ENCODE results near the gene PALM3. TPM values are rescaled to one million over a fixed set of nuclear protein-coding genes. Genes with fewer than 3 reads are reported as not detected.

The PALM3 gene
- total RNA-seq, 3 donors from 2014 or later (not counting 1 experiment from before 2014, with no cell fraction given) = not detected

- 78% methylated on average over 7 of the region's 9 CpGs for WGBS (ENCODE audit: insufficient coverage)
- intact Hi-C loops (cut with micrococcal nuclease) = loop anchor here (5.0 kb wide), 1 partner anchor 44 kb away; the partner anchor contains the start of gene ASF1B
- no peaks in the 10 kb centered on the region for H3K27me3 Mint-ChIP-seq (ENCODE audit: low read depth in 2 of 2)
- ATAC-seq (no peak), DNase-seq (no peak)
- no peak overlapping the region for H3K27ac ChIP-seq (ENCODE audit: low read length)
- H3K9me3 Mint-ChIP-seq = no peaks in the 10 kb centered on the region
- H3K4me1 ChIP-seq (ENCODE audit: control insufficient read depth, insufficient read depth, low read length) = peaks cover 17% of the 10 kb centered on the region
- peak overlapping the region; percentile 62 for H3K4me3 Mint-ChIP-seq
- peaks cover 12% of the 10 kb centered on the region for H3K36me3 ChIP-seq (ENCODE audit: control insufficient read depth, insufficient read depth, low read length)
- no peaks in the 10 kb centered on the region for H3K36me3 Mint-ChIP-seq
- H3K4me3 ChIP-seq (ENCODE audit: low read length) = no peak overlapping the region
- peaks cover 7% of the 10 kb centered on the region for H3K9me3 ChIP-seq (ENCODE audit: control insufficient read depth, insufficient read depth, low read length)
- no peak for TF ChIP-seq CTCF (IDR thresholded peaks at IDR 0.05)
- no peaks in the 10 kb centered on the region for H3K27me3 ChIP-seq (ENCODE audit: control insufficient read depth, insufficient read depth, low read length)
- H3K27ac Mint-ChIP-seq = peak overlapping the region in 1 of 2 donors; percentile 6
- peaks cover 14 to 15% of the 10 kb centered on the region in 2 donors for H3K4me1 Mint-ChIP-seq
Measured at GRCh38 chr19:14093117-14093823, 31.4 kb upstream of the PALM3 start.

- Histone ChIP-seq H3K4me3 (ENCODE audit: low read length) (peak overlapping the region; percentile 73), H3K27me3 (ENCODE audit: control insufficient read depth, insufficient read depth, low read length) (no peaks in the 10 kb centered on the region), H3K4me1 (ENCODE audit: control insufficient read depth, insufficient read depth, low read length) (peaks cover 17% of the 10 kb centered on the region), H3K36me3 (ENCODE audit: control insufficient read depth, insufficient read depth, low read length) (peaks cover 11% of the 10 kb centered on the region), H3K9me3 (ENCODE audit: control insufficient read depth, insufficient read depth, low read length) (peaks cover 7% of the 10 kb centered on the region), H3K27ac (ENCODE audit: low read length) (peak overlapping the region; percentile 63)
- DNase-seq = peak in 1 of 2 donors; percentile 67
- H3K9me3 Mint-ChIP-seq = no peaks in the 10 kb centered on the region
- 16% methylated on average over 15 of the region's 15 CpGs for WGBS (ENCODE audit: insufficient coverage)
- H3K27me3 Mint-ChIP-seq (ENCODE audit: low read depth in 2 of 2) = no peaks in the 10 kb centered on the region
- H3K27ac Mint-ChIP-seq = peak overlapping the region; percentile 86 to 90
- peaks cover 14 to 15% of the 10 kb centered on the region in 2 donors for H3K4me1 Mint-ChIP-seq
- H3K4me3 Mint-ChIP-seq = peak overlapping the region; percentile 97
- no peaks in the 10 kb centered on the region for H3K36me3 Mint-ChIP-seq
- ATAC-seq = peak in 1 of 3 donors; percentile 4
- TF ChIP-seq CTCF (IDR thresholded peaks at IDR 0.05) = no peak
- intact Hi-C loops (cut with micrococcal nuclease) = loop anchor here (1.0 to 5.0 kb wide), 3 partner anchors 11 to 45 kb away; partner anchors contain the start of gene ASF1B
Measured at GRCh38 chr19:14091813-14092462, 30.1 kb upstream of the PALM3 start.

- Histone ChIP-seq H3K27me3 (ENCODE audit: control insufficient read depth, insufficient read depth, low read length) (no peaks in the 10 kb centered on the region), H3K4me1 (ENCODE audit: control insufficient read depth, insufficient read depth, low read length) (peaks cover 17% of the 10 kb centered on the region), H3K4me3 (ENCODE audit: low read length) (peak overlapping the region; percentile 73), H3K27ac (ENCODE audit: low read length) (peak overlapping the region; percentile 63), H3K9me3 (ENCODE audit: control insufficient read depth, insufficient read depth, low read length) (peaks cover 7% of the 10 kb centered on the region), H3K36me3 (ENCODE audit: control insufficient read depth, insufficient read depth, low read length) (peaks cover 8% of the 10 kb centered on the region)
- Mint-ChIP-seq H3K4me3 (peak overlapping the region; percentile 97), H3K27me3 (ENCODE audit: low read depth in 2 of 2) (no peaks in the 10 kb centered on the region), H3K36me3 (no peaks in the 10 kb centered on the region), H3K4me1 (peaks cover 14 to 15% of the 10 kb centered on the region in 2 donors), H3K9me3 (no peaks in the 10 kb centered on the region), H3K27ac (peak overlapping the region; percentile 86 to 90)
- DNase-seq (peak; percentile 67 to 79), ATAC-seq (peak; percentile 68 to 83 (median 75))
- WGBS (ENCODE audit: insufficient coverage) = under 1% methylated on average over 65 of the region's 72 CpGs
- intact Hi-C loops (cut with micrococcal nuclease) = loop anchor here (1.0 to 5.0 kb wide), 3 partner anchors 10 to 46 kb away; partner anchors contain the start of gene ASF1B
- TF ChIP-seq CTCF (IDR thresholded peaks at IDR 0.05) = no peak
Measured at GRCh38 chr19:14091081-14091812, 29.4 kb upstream of the PALM3 start.

All from natural killer cell (primary cell).